Ascending aorta (tissue), 2 donors: ENCODE data around the gene NT5DC4. TPM values are rescaled to one million over a fixed set of nuclear protein-coding genes. Genes with fewer than 3 reads are reported as not detected.

ENCODE experiments used
- DNase-seq, 2 donors: peaks; one replicate each; pipeline ENCODE4 v3.0.0-alpha.2; 2019; ENCODE audit warnings: low spot score in 2 of 2
- H3K27ac ChIP-seq, 2 donors: fragments of 200-600 bp; sonication (generic); one replicate each; pipeline ENCODE4 v1.5.1; 2016 to 2017; ENCODE audit warnings: mild to moderate bottlenecking in 1 of 2
- H3K27me3 ChIP-seq: fragments of 200-600 bp; sonication (generic); one replicate; pipeline ENCODE4 v1.5.1; 2017
- H3K36me3 ChIP-seq, 2 donors: fragments of 200-600 bp; sonication (generic); one replicate each; pipeline ENCODE4 v1.5.1; 2016
- H3K4me1 ChIP-seq, 2 donors: fragments of 200-600 bp; sonication (generic); one replicate each; pipeline ENCODE4 v1.5.1; 2016 to 2017; ENCODE audit warnings: mild to moderate bottlenecking in 1 of 2
- H3K4me3 ChIP-seq, 2 donors: fragments of 200-600 bp; sonication (generic); one replicate each; pipeline ENCODE4 v1.5.1; 2016 to 2017; ENCODE audit warnings: mild to moderate bottlenecking in 1 of 2
- H3K9me3 ChIP-seq, 2 donors: fragments of 200-600 bp; sonication (generic); one replicate each; pipeline ENCODE4 v1.5.1; 2016
- CTCF ChIP-seq, 3 experiments: fragments of 200-600 bp in 2 of 3; fragments of 450-650 bp in 1 of 3; sonication (generic) in 2 of 3; IDR thresholded peaks; one replicate each; pipeline ENCODE4 v1.5.1; 2016 to 2019; ENCODE audit warnings: antibody characterized with exemption in 3 of 3, mild to moderate bottlenecking in 1 of 3, moderate library complexity in 1 of 3
- intact Hi-C: fragments of 100-400 bp; cut with DNase I; formaldehyde crosslinking; loops from one replicate; pipeline ENCODE4 v1.15.1; 2023
- total RNA-seq: library from RNA; depleted of rRNA; stranded (reverse); fragments of >200 nt; gene quantifications from one replicate; pipeline ENCODE4 v1.1.0, GENCODE V29; 2016

NT5DC4 gene
- total RNA-seq, 1 donor from 2014 or later, result not detected

GRCh38 chr2:112721819-112722522 is 1.2 kb downstream of the NT5DC4 start:
- no peaks in the 10 kb centered on the region for H3K36me3 ChIP-seq
- no peak overlapping the region for H3K4me3 ChIP-seq
- no peaks in the 10 kb centered on the region for H3K27me3 ChIP-seq
- no peak for TF ChIP-seq CTCF (IDR thresholded peaks at IDR 0.05)
- H3K4me1 ChIP-seq, result no peaks in the 10 kb centered on the region
- H3K27ac ChIP-seq, result no peak overlapping the region
- intact Hi-C loops, result no loop called here
- DNase-seq, result no peak
- no peaks in the 10 kb centered on the region for H3K9me3 ChIP-seq

DNA sequence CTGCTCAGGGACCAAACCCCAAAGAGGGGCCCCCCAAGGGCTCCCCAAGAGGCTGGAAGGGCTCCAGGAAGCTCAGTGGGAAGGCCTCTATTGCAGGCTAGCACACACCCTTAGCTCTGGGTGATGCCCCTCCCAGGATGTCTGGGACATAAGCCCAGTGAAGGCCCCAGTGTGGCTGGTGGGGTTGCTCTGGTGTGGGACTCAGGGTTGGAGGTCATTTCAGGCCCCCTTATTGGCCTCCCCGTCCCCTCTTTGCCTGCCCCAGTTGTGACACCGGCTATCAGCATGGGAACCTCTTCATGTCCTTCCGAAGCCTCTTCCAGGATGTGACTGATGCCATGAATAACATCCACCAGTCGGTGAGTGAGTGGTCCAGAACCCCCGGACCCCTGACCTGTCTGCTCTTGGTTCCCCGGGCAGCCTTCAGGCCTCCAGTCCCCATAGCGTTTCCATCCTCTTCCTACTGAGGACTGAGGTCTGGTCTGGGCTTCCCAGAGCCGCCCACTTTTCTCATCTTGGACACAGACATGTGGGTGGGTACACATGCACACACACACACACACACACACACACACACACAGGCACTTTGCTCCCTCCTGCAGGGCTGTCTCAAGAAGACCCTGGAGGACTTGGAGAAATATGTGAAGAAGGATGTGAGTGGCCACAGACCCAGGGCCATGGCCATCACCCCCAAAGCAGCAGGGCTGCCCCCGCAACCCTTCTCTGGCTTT is 2.2 kb downstream of the NT5DC4 start:
- Histone ChIP-seq H3K4me3 (no peak overlapping the region), H3K9me3 (no peaks in the 10 kb centered on the region), H3K27me3 (no peaks in the 10 kb centered on the region), H3K27ac (no peak overlapping the region), H3K36me3 (no peaks in the 10 kb centered on the region), H3K4me1 (no peaks in the 10 kb centered on the region)
- TF ChIP-seq CTCF (IDR thresholded peaks at IDR 0.05), result no peak
- intact Hi-C loops, result no loop called here
- no peak for DNase-seq

GRCh38 chr2:112723547-112723940 is 2.7 kb downstream of the NT5DC4 start:
- TF ChIP-seq CTCF (IDR thresholded peaks at IDR 0.05), result no peak
- H3K36me3 ChIP-seq, result no peaks in the 10 kb centered on the region
- no peak for DNase-seq
- intact Hi-C loops, result no loop called here
- no peak overlapping the region for H3K4me3 ChIP-seq
- H3K9me3 ChIP-seq, result no peaks in the 10 kb centered on the region
- H3K4me1 ChIP-seq, result no peaks in the 10 kb centered on the region
- H3K27me3 ChIP-seq, result no peaks in the 10 kb centered on the region
- H3K27ac ChIP-seq, result no peak overlapping the region

DNA sequence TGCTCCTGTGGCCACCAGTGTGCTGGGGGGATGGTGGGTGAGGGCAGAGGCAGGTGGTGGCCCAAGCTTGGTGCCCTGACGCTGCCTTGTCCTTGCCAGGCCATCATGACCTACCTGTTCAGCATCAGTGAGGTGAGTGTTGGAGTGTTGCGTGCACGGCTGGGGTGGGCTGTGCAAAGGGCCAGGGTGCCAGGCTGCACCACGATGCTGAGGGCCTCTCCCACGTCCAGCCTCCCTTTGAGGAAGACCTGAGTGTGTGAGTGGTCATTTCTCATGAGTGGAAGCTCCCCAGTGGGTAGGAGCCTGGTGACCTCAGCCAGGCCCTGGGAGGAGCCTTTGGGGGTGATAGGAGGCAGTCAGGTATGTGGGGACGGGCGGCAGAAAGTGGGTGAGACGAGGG is 3.2 kb downstream of the NT5DC4 start:
- intact Hi-C loops, result no loop called here
- Histone ChIP-seq H3K27ac (no peak overlapping the region), H3K36me3 (no peaks in the 10 kb centered on the region), H3K27me3 (no peaks in the 10 kb centered on the region), H3K4me3 (no peak overlapping the region), H3K4me1 (no peaks in the 10 kb centered on the region), H3K9me3 (no peaks in the 10 kb centered on the region)
- TF ChIP-seq CTCF (IDR thresholded peaks at IDR 0.05), result no peak
- no peak for DNase-seq

DNA sequence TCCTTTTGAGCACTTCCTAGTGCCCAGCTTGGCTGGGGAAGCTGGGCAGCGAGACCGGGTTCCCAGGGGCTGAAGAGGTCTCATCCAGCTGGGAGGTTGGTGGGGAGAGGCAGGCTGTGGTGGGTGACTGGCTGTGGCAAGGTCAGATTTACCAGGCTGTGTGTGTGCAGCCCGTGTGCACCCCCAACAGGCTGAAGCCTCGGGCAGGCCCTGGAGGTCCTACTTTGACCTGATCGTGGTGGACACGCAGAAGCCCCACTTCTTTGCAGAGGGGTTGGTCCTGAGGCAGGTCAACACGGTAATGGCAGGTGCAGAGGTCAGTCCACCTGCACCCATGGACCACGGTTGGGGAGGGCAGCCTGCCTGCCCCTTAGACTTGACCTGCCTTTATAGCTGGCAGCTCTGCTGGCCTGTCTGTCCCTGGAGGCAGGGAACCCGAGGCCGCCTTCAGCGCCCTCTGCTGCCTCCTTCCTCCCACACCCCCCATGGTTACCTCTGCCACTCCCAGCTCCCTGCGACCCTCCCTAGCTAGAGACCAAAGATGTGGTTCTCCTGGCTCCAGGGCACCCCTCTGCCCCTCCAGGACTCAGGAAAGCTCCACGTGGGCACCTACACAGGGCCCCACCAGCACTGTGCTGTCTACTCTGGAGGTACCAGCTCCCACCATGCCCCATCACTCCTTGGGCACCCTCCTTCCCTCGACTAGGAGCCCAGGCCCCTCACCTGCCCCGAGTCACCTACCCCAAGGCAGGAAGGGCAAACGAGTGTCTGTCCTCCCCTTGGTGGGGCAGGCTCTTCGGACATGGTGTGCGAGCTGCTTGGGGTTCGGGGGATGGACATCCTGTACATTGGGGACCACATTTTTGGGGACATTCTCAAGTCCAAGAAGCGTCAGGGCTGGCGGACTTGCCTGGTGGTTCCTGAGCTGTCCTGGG is 4.0 kb downstream of the NT5DC4 start:
- no peak overlapping the region for H3K4me3 ChIP-seq

More for the DNA sequence above, 4.0 kb downstream of the NT5DC4 start:
- Histone ChIP-seq H3K27ac (no peak overlapping the region), H3K9me3 (no peaks in the 10 kb centered on the region), H3K4me1 (no peaks in the 10 kb centered on the region), H3K27me3 (no peaks in the 10 kb centered on the region), H3K36me3 (no peaks in the 10 kb centered on the region)
- intact Hi-C loops, result no loop called here
- DNase-seq, result no peak
- no peak for TF ChIP-seq CTCF (IDR thresholded peaks at IDR 0.05)
